NCI-H1105 (cell line): ENCODE data around the gene TIMM23.

Experiments
- DNase-seq: peaks from one replicate; lab custom pipeline; 2025; lab: John Stamatoyannopoulos, UW

Gene TIMM23

GRCh38 chr10:46052791-46053375, 80.6 kb downstream of the TIMM23 start:
- DNase-seq: no peak
